ENCODE data around the gene BPIFB6.

Gene BPIFB6

GRCh38 chr20:33026072-33026778, 5.2 kb upstream of the BPIFB6 start:
- FAIRE-seq (no peak), DNase-seq (ENCODE audit: insufficient read length, low spot score) (no peak)
- no peak for TF ChIP-seq POLR2A (IDR thresholded peaks at IDR 0.05; ENCODE audit: low read depth, low read length)

GRCh38 chr20:33026779-33027759, 4.4 kb upstream of the BPIFB6 start:
- DNase-seq (ENCODE audit: insufficient read length, low spot score), result no peak
- no peak for TF ChIP-seq POLR2A (IDR thresholded peaks at IDR 0.05; ENCODE audit: low read depth, low read length)
- no peak for FAIRE-seq

- no peak for TF ChIP-seq POLR2A (IDR thresholded peaks at IDR 0.05; ENCODE audit: low read depth, low read length)
- DNase-seq (ENCODE audit: insufficient read length, low spot score), result no peak
- FAIRE-seq, result no peak
Observed at GRCh38 chr20:33027769-33028751, 3.4 kb upstream of the BPIFB6 start.

GRCh38 chr20:33028875-33029274, 2.6 kb upstream of the BPIFB6 start:
- no peak for DNase-seq (ENCODE audit: insufficient read length, low spot score)
- FAIRE-seq, result no peak
- TF ChIP-seq POLR2A (IDR thresholded peaks at IDR 0.05; ENCODE audit: low read depth, low read length), result no peak

GRCh38 chr20:33030076-33030475, 1.4 kb upstream of the BPIFB6 start:
- DNase-seq (ENCODE audit: insufficient read length, low spot score) (no peak), FAIRE-seq (no peak)
- TF ChIP-seq POLR2A (IDR thresholded peaks at IDR 0.05; ENCODE audit: low read depth, low read length), result no peak

GRCh38 chr20:33030569-33030968, 879 bp upstream of the BPIFB6 start:
- DNase-seq (ENCODE audit: insufficient read length, low spot score) (no peak), FAIRE-seq (no peak)
- TF ChIP-seq POLR2A (IDR thresholded peaks at IDR 0.05; ENCODE audit: low read depth, low read length), result no peak

GRCh38 chr20:33032555-33032954, 1.1 kb downstream of the BPIFB6 start:
- no peak for TF ChIP-seq POLR2A (IDR thresholded peaks at IDR 0.05; ENCODE audit: low read depth, low read length)
- no peak for FAIRE-seq
- DNase-seq (ENCODE audit: insufficient read length, low spot score), result no peak

GRCh38 chr20:33033381-33033780, 1.9 kb downstream of the BPIFB6 start:
- DNase-seq (ENCODE audit: insufficient read length, low spot score) (no peak), FAIRE-seq (no peak)
- no peak for TF ChIP-seq POLR2A (IDR thresholded peaks at IDR 0.05; ENCODE audit: low read depth, low read length)

GRCh38 chr20:33034115-33034514, 2.7 kb downstream of the BPIFB6 start:
- TF ChIP-seq POLR2A (IDR thresholded peaks at IDR 0.05; ENCODE audit: low read depth, low read length), result no peak
- no peak for DNase-seq (ENCODE audit: insufficient read length, low spot score)
- no peak for FAIRE-seq

GRCh38 chr20:33034901-33035492, 3.5 kb downstream of the BPIFB6 start:
- no peak for TF ChIP-seq POLR2A (IDR thresholded peaks at IDR 0.05; ENCODE audit: low read depth, low read length)
- no peak for FAIRE-seq

GRCh38 chr20:33037456-33037855, 6.0 kb downstream of the BPIFB6 start:
- no peak for TF ChIP-seq POLR2A (IDR thresholded peaks at IDR 0.05; ENCODE audit: low read depth, low read length)
- no peak for DNase-seq (ENCODE audit: insufficient read length, low spot score)
- FAIRE-seq, result no peak

More at GRCh38 chr20:33034901-33035492, 3.5 kb downstream of the BPIFB6 start:
- DNase-seq (ENCODE audit: insufficient read length, low spot score), result no peak

GRCh38 chr20:33038243-33038642, 6.8 kb downstream of the BPIFB6 start:
- no peak for DNase-seq (ENCODE audit: insufficient read length, low spot score)
- TF ChIP-seq POLR2A (IDR thresholded peaks at IDR 0.05; ENCODE audit: low read depth, low read length), result no peak
- FAIRE-seq, result no peak

- FAIRE-seq, result no peak
- no peak for DNase-seq (ENCODE audit: insufficient read length, low spot score)
- no peak for TF ChIP-seq POLR2A (IDR thresholded peaks at IDR 0.05; ENCODE audit: low read depth, low read length)
Observed at GRCh38 chr20:33042430-33042829, 11.0 kb downstream of the BPIFB6 start.

All from H54 (cell line).